MM.1S (cell line): ENCODE results near the gene FMN2.

ENCODE experiments used
- DNase-seq: peaks from one replicate; pipeline ENCODE4 v3.0.0-alpha.2; 2015
- H2AFZ ChIP-seq: fragments of 300-600 bp; sonication (generic); 2 replicates; pipeline ENCODE4 v1.6.0; 2016; ENCODE audit warnings: antibody characterized with exemption, low read length
- H3F3A ChIP-seq: fragments of 300-600 bp; sonication (generic); 2 replicates; pipeline ENCODE4 v1.6.1; 2016; ENCODE audit warnings: mild to moderate bottlenecking, antibody characterized with exemption, low read length, moderate library complexity, mixed read lengths; ENCODE audit not compliant: insufficient read depth
- H3K27ac ChIP-seq: fragments of 300-600 bp; sonication (generic); 2 replicates; pipeline ENCODE4 v1.5.1; 2016; ENCODE audit warnings: mild to moderate bottlenecking, low read length
- H3K27me3 ChIP-seq: fragments of 300-600 bp; sonication (generic); replicated peaks from 2 replicates; pipeline ENCODE4 v1.6.0; 2016; ENCODE audit warnings: low read length; ENCODE audit not compliant: insufficient read depth
- H3K36me3 ChIP-seq: fragments of 300-600 bp; sonication (generic); replicated peaks from 2 replicates; pipeline ENCODE4 v1.6.1; 2016; ENCODE audit warnings: mild to moderate bottlenecking, low read length, mixed read lengths; ENCODE audit not compliant: insufficient read depth
- H3K4me1 ChIP-seq: fragments of 300-600 bp; sonication (generic); 2 replicates; pipeline ENCODE4 v1.6.1; 2016; ENCODE audit warnings: low read length, mixed read lengths
- H3K4me2 ChIP-seq: fragments of 300-600 bp; sonication (generic); 2 replicates; pipeline ENCODE4 v1.6.0; 2016; ENCODE audit warnings: low read depth, low read length
- H3K4me3 ChIP-seq: fragments of 300-600 bp; sonication (generic); 2 replicates; pipeline ENCODE4 v1.5.1; 2016; ENCODE audit warnings: low read length, mixed read lengths
- H3K79me2 ChIP-seq: fragments of 300-600 bp; sonication (generic); 2 replicates; pipeline ENCODE4 v1.6.1; 2016; ENCODE audit warnings: mixed run types, low read length, mixed read lengths
- H3K9ac ChIP-seq: fragments of 300-600 bp; sonication (generic); 2 replicates; pipeline ENCODE4 v1.6.1; 2016; ENCODE audit warnings: low read length, mixed read lengths
- H3K9me2 ChIP-seq: fragments of 300-600 bp; sonication (generic); replicated peaks from 2 replicates; pipeline ENCODE4 v1.6.1; 2016; ENCODE audit warnings: mild to moderate bottlenecking, low read length, mixed read lengths; ENCODE audit not compliant: insufficient read depth
- H3K9me3 ChIP-seq: fragments of 300-600 bp; sonication (generic); replicated peaks from 2 replicates; pipeline ENCODE4 v1.6.1; 2016; ENCODE audit warnings: mild to moderate bottlenecking, low read length, mixed read lengths; ENCODE audit not compliant: insufficient read depth
- H4K20me1 ChIP-seq: fragments of 300-600 bp; sonication (generic); 2 replicates; pipeline ENCODE4 v1.6.1; 2016; ENCODE audit warnings: mild to moderate bottlenecking, low read length, moderate library complexity, mixed read lengths; ENCODE audit not compliant: insufficient read depth
- EZH2 ChIP-seq: fragments of 300-600 bp; sonication (generic); optimal IDR thresholded peaks from 2 replicates; pipeline ENCODE3; 2017; ENCODE audit warnings: low read depth, mild to moderate bottlenecking, antibody characterized with exemption, low read length, mixed read lengths
- EZH2phosphoT487 ChIP-seq: fragments of 300-600 bp; sonication (generic); IDR thresholded peaks from 2 replicates; pipeline ENCODE4 v1.6.1; 2018; ENCODE audit warnings: antibody characterized with exemption, low read length
- TF ChIP-seq, protein P1 (sequence below): fragments of 300-600 bp; sonication (generic); IDR thresholded peaks from 2 replicates; pipeline ENCODE4 v1.5.1; 2016; ENCODE audit warnings: antibody characterized with exemption, low read length, mixed read lengths

Gene FMN2

DNA sequence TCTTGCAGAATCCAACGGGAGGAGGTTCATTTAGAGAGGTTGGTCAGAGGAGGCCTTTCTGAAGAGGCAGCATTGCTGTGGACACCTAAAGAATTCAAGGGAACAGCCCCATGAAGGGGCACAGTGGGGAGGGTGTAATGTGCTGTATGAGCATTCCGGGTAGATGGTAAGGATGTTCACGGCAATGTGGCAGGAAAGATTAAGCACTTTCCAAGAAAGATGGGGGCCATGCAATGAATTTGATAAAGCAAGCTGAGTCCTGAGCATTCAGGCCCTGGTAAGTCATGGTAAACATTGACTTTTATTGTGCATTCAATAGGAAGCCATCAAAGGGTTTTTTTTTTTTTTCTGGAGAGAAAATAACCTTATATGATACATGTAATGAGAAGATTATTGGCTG, 353.7 kb downstream of the FMN2 start:
- Histone ChIP-seq H4K20me1 (no peaks in the 10 kb centered on the region), H3K9me2 (no peaks in the 10 kb centered on the region), H3K27ac (no peak overlapping the region), H3K4me3 (no peak overlapping the region), H3F3A (no peaks in the 10 kb centered on the region), H3K4me1 (no peaks in the 10 kb centered on the region), H3K79me2 (no peaks in the 10 kb centered on the region), H3K9me3 (no peaks in the 10 kb centered on the region), H3K4me2 (no peak overlapping the region), H3K36me3 (no peaks in the 10 kb centered on the region), H3K9ac (no peak overlapping the region), H3K27me3 (no peaks in the 10 kb centered on the region), H2AFZ (no peak overlapping the region)
- TF ChIP-seq, protein P1, sequence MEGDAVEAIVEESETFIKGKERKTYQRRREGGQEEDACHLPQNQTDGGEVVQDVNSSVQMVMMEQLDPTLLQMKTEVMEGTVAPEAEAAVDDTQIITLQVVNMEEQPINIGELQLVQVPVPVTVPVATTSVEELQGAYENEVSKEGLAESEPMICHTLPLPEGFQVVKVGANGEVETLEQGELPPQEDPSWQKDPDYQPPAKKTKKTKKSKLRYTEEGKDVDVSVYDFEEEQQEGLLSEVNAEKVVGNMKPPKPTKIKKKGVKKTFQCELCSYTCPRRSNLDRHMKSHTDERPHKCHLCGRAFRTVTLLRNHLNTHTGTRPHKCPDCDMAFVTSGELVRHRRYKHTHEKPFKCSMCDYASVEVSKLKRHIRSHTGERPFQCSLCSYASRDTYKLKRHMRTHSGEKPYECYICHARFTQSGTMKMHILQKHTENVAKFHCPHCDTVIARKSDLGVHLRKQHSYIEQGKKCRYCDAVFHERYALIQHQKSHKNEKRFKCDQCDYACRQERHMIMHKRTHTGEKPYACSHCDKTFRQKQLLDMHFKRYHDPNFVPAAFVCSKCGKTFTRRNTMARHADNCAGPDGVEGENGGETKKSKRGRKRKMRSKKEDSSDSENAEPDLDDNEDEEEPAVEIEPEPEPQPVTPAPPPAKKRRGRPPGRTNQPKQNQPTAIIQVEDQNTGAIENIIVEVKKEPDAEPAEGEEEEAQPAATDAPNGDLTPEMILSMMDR: no peak
- TF ChIP-seq EZH2: no peak
- no peak for TF ChIP-seq EZH2phosphoT487
- no peak for DNase-seq

DNA sequence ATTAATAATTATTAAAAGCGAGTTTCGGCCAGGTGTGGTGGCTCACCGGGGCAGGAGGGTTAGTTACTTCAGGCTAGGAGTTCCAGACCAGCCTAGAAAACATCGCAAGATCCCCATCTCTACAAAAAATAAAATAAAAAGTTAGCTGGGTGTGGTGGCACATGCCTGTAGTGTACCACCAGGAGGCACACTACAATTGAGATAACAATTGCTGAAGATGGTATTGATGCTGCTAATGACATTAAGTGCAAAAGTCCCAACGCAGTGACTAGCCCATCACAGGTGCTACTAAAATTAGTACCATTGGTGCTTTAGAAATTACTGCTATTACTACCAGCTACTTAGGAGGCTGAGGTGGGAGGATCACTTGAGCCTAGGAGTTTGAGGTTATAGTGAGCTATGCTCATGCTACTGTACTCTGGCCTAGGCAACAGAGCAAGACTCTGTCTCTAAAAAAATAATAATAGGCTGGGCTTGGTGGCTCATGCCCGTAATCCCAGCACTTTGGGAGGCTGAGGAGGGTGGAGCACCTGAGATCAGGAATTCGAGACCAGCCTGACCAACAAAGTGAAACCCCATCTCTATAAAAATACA, 363.6 kb downstream of the FMN2 start:
- Histone ChIP-seq H2AFZ (no peak overlapping the region), H3K9me3 (no peaks in the 10 kb centered on the region), H3K4me3 (no peak overlapping the region), H3K4me2 (no peak overlapping the region), H3K79me2 (no peaks in the 10 kb centered on the region), H3K4me1 (no peaks in the 10 kb centered on the region), H3K27me3 (no peaks in the 10 kb centered on the region), H4K20me1 (no peaks in the 10 kb centered on the region), H3K9ac (no peak overlapping the region), H3K9me2 (no peaks in the 10 kb centered on the region), H3F3A (no peaks in the 10 kb centered on the region), H3K27ac (no peak overlapping the region), H3K36me3 (no peaks in the 10 kb centered on the region)
- peak; percentile 87 for DNase-seq
- TF ChIP-seq, protein P1: peak; percentile 78
- no peak for TF ChIP-seq EZH2phosphoT487

DNA sequence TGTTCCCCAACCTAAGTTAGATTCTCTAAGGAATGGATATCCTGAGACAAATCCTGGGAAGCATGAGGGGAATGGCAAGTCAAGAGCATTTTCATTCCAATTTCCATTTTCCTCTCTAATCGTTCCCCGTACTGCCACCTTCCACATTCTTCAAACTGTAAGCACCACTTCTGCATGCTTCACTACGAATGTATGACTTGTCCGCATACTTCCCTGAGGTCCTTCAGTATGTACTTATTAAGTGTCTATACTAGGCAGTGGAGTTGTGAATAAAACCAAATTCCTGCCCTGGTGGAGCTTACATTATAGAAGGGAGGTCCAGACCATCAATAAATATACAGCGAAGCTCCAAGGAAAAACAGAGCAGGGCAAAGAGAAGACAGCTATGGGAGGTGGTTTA, 365.5 kb downstream of the FMN2 start:
- no peak overlapping the region for H3K9ac ChIP-seq
- no peak for TF ChIP-seq EZH2
- TF ChIP-seq, protein P1: no peak
- TF ChIP-seq EZH2phosphoT487: no peak
- no peaks in the 10 kb centered on the region for H3K27me3 ChIP-seq
- H4K20me1 ChIP-seq: no peaks in the 10 kb centered on the region
- H3K36me3 ChIP-seq: no peaks in the 10 kb centered on the region
- no peak for DNase-seq
- no peaks in the 10 kb centered on the region for H3F3A ChIP-seq
- H3K9me2 ChIP-seq: no peaks in the 10 kb centered on the region
- H3K4me2 ChIP-seq: no peak overlapping the region
- H3K9me3 ChIP-seq: no peaks in the 10 kb centered on the region
- H3K27ac ChIP-seq: no peak overlapping the region
- no peak overlapping the region for H2AFZ ChIP-seq
- no peak overlapping the region for H3K4me3 ChIP-seq
- no peaks in the 10 kb centered on the region for H3K4me1 ChIP-seq
- no peaks in the 10 kb centered on the region for H3K79me2 ChIP-seq
